Astrocyte (in vitro differentiated cells and primary cell): ENCODE data around the gene LRRC41. TPM values are rescaled to one million over a fixed set of nuclear protein-coding genes. Genes with fewer than 3 reads are reported as not detected.

Experiments
- DNase-seq: peaks from one replicate; pipeline ENCODE4 v3.0.0-alpha.2; 2010; ENCODE audit warnings: low read depth
- FAIRE-seq: peaks from 2 replicates; lab custom pipeline; 2011; peaks lifted over from hg19 to GRCh38; lab: Jason Lieb, UNC
- H2AFZ ChIP-seq: 2 replicates; pipeline ENCODE4 v1.6.0; 2012; ENCODE audit warnings: low read depth, low read length, inconsistent platforms
- H3K27ac ChIP-seq: 2 replicates; pipeline ENCODE4 v1.5.1; 2011; ENCODE audit warnings: low read depth, low read length, inconsistent platforms
- H3K27me3 ChIP-seq: 2 replicates; pipeline ENCODE4 v1.6.0; 2011; ENCODE audit warnings: low read length, inconsistent platforms; ENCODE audit not compliant: insufficient read depth
- H3K36me3 ChIP-seq: 2 replicates; pipeline ENCODE4 v1.5.1; 2011; ENCODE audit warnings: low read length, inconsistent platforms; ENCODE audit not compliant: insufficient read depth
- H3K4me1 ChIP-seq: 2 replicates; pipeline ENCODE4 v1.5.1; 2011; ENCODE audit warnings: low read length, inconsistent platforms; ENCODE audit not compliant: insufficient read depth
- H3K4me2 ChIP-seq: 2 replicates; pipeline ENCODE4 v1.6.0; 2012; ENCODE audit warnings: low read length, inconsistent platforms
- H3K4me3 ChIP-seq: 2 replicates; pipeline ENCODE4 v1.5.1; 2011; ENCODE audit warnings: low read depth, mild to moderate bottlenecking, low read length, inconsistent platforms; ENCODE audit not compliant: insufficient read depth
- H3K79me2 ChIP-seq: 2 replicates; pipeline ENCODE4 v1.6.0; 2012; ENCODE audit warnings: mild to moderate bottlenecking, low read length, inconsistent platforms; ENCODE audit not compliant: insufficient read depth
- H3K9ac ChIP-seq: 2 replicates; pipeline ENCODE4 v1.6.0; 2012; ENCODE audit warnings: mild to moderate bottlenecking, low read length, inconsistent platforms
- H3K9me3 ChIP-seq: 2 replicates; pipeline ENCODE4 v1.5.1; 2012; ENCODE audit warnings: low read depth, mild to moderate bottlenecking, low read length, inconsistent platforms; ENCODE audit not compliant: insufficient read depth
- H4K20me1 ChIP-seq: 2 replicates; pipeline ENCODE4 v1.6.0; 2012; ENCODE audit warnings: low read length, inconsistent platforms; ENCODE audit not compliant: insufficient read depth
- H3K27ac Mint-ChIP-seq: one replicate; pipeline ENCODE4 v1.8.0; 2021; ENCODE audit warnings: mild to moderate bottlenecking, mixed read lengths; ENCODE audit not compliant: unreplicated experiment
- H3K27me3 Mint-ChIP-seq: one replicate; pipeline ENCODE4 v1.8.0; 2021; ENCODE audit warnings: low read depth, mixed read lengths; ENCODE audit not compliant: unreplicated experiment
- H3K36me3 Mint-ChIP-seq: one replicate; pipeline ENCODE4 v1.8.0; 2021; ENCODE audit warnings: low read depth, mixed read lengths; ENCODE audit not compliant: unreplicated experiment
- H3K4me1 Mint-ChIP-seq: one replicate; pipeline ENCODE4 v1.8.0; 2021; ENCODE audit warnings: low read depth, mixed read lengths; ENCODE audit not compliant: unreplicated experiment
- H3K4me3 Mint-ChIP-seq: one replicate; pipeline ENCODE4 v1.8.0; 2021; ENCODE audit warnings: mild to moderate bottlenecking, moderate library complexity, mixed read lengths; ENCODE audit not compliant: unreplicated experiment
- H3K9me3 Mint-ChIP-seq: one replicate; pipeline ENCODE4 v1.8.0; 2021; ENCODE audit warnings: mild to moderate bottlenecking, mixed read lengths; ENCODE audit not compliant: unreplicated experiment
- CTCF ChIP-seq: IDR thresholded peaks from 2 replicates; pipeline ENCODE4 v1.5.1; 2011; ENCODE audit warnings: low read depth, mild to moderate bottlenecking, inconsistent platforms, low read length, moderate library complexity; ENCODE audit not compliant: insufficient read depth
- EZH2 ChIP-seq: IDR thresholded peaks from 2 replicates; pipeline ENCODE4 v1.6.1; 2012; ENCODE audit warnings: mild to moderate bottlenecking, low read length, inconsistent platforms; ENCODE audit not compliant: insufficient read depth
- total RNA-seq: library from RNA; stranded (reverse); gene quantifications from 2 replicates; pipeline ENCODE4 v1.2.1, GENCODE V29; 2021

LRRC41 gene
- total RNA-seq, 1 donor from 2014 or later = 88.2 TPM

- Mint-ChIP-seq H3K4me3 (no peak overlapping the region), H3K27ac (no peak overlapping the region), H3K36me3 (peaks cover 6% of the 10 kb centered on the region), H3K9me3 (no peaks in the 10 kb centered on the region), H3K27me3 (no peaks in the 10 kb centered on the region), H3K4me1 (peaks cover 23% of the 10 kb centered on the region)
- Histone ChIP-seq H3K4me2 (no peak overlapping the region), H3K4me3 (no peak overlapping the region), H3K9me3 (no peaks in the 10 kb centered on the region), H3K27me3 (no peaks in the 10 kb centered on the region), H2AFZ (no peak overlapping the region), H3K36me3 (peaks cover 33% of the 10 kb centered on the region), H4K20me1 (peaks cover 41% of the 10 kb centered on the region), H3K79me2 (peaks cover 51% of the 10 kb centered on the region), H3K4me1 (peaks cover 3% of the 10 kb centered on the region), H3K9ac (no peak overlapping the region), H3K27ac (no peak overlapping the region)
- DNase-seq (no peak), FAIRE-seq (no peak)
- TF ChIP-seq EZH2 (no peak), CTCF (no peak)
These were observed 6.9 kb upstream of the LRRC41 start for GRCh38 chr1:46310321-46310720.

- DNase-seq (no peak), FAIRE-seq (no peak)
- Mint-ChIP-seq H3K9me3 (no peaks in the 10 kb centered on the region), H3K4me3 (peak overlapping the region; percentile 15), H3K27me3 (no peaks in the 10 kb centered on the region), H3K4me1 (peaks cover 25% of the 10 kb centered on the region), H3K36me3 (peaks cover 3% of the 10 kb centered on the region), H3K27ac (no peak overlapping the region)
- Histone ChIP-seq H3K9ac (no peak overlapping the region), H3K4me1 (peaks cover 11% of the 10 kb centered on the region), H3K27me3 (no peaks in the 10 kb centered on the region), H3K4me3 (no peak overlapping the region), H2AFZ (no peak overlapping the region), H3K4me2 (no peak overlapping the region), H3K9me3 (no peaks in the 10 kb centered on the region), H3K36me3 (peaks cover 33% of the 10 kb centered on the region), H3K27ac (no peak overlapping the region), H3K79me2 (peaks cover 59% of the 10 kb centered on the region), H4K20me1 (peaks cover 43% of the 10 kb centered on the region)
- no peak for TF ChIP-seq CTCF
- no peak for TF ChIP-seq EZH2
These were observed 6.2 kb upstream of the LRRC41 start for GRCh38 chr1:46309401-46310159.

GRCh38 chr1:46306159-46306530 is 2.7 kb upstream of the LRRC41 start:
- H3K36me3 ChIP-seq = peaks cover 13% of the 10 kb centered on the region
- Mint-ChIP-seq H3K4me3 (peak overlapping the region; percentile 67), H3K4me1 (peaks cover 27% of the 10 kb centered on the region), H3K36me3 (peaks cover 3% of the 10 kb centered on the region), H3K27me3 (no peaks in the 10 kb centered on the region), H3K27ac (peak overlapping the region; percentile 26), H3K9me3 (no peaks in the 10 kb centered on the region)
- peaks cover 47% of the 10 kb centered on the region for H4K20me1 ChIP-seq
- H3K9me3 ChIP-seq = no peaks in the 10 kb centered on the region
- H3K4me2 ChIP-seq = peak overlapping the region; percentile 21
- H3K27me3 ChIP-seq = no peaks in the 10 kb centered on the region
- H2AFZ ChIP-seq = no peak overlapping the region
- TF ChIP-seq EZH2 (no peak), CTCF (no peak)
- no peak overlapping the region for H3K9ac ChIP-seq
- DNase-seq (no peak), FAIRE-seq (no peak)
- no peak overlapping the region for H3K4me3 ChIP-seq
- no peak overlapping the region for H3K27ac ChIP-seq
- peaks cover 17% of the 10 kb centered on the region for H3K4me1 ChIP-seq
- peaks cover 90% of the 10 kb centered on the region for H3K79me2 ChIP-seq
